GM19035 (cell line): Measurements from ENCODE around the gene SLAMF9.

Experiments used
- ATAC-seq: cut with Tn5 transposase; IDR thresholded peaks from one replicate; pipeline ENCODE4 v1.9.1; 2021; ENCODE audit not compliant: unreplicated experiment

The SLAMF9 gene

DNA sequence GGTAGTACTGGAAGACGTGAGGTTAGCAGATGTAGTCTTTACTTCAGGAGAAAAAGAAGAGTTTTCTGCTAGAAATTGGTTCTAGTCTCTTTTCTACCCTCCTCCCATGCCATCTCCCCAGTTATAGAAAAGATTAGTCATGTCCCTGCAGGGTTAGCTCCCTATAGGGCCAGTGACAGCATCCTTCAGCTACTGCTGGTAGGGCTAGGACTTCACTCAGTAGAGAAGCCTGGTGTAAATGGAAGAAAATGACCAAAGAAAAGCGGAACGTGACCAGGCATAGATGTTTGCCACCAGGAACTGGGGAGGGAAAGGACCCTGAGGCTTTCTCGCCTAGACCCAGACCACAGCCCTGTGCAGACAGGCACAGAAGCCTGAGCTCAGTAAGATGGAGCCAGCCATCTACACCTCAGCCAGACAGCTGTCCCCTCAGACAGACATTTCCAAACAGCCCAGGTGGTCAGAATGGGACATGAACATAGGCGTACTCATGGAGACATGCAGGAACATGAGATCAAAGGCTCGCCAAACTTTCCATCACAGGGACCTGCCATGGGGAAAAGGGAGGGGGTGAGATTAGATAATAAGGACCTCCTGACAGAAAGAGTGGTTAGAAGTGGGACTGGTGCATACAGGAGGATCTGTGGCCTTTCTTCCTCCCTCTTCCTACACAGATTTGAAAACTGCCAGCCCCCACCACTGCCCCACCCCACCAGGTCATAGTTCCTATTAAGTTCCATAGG is 23.5 kb upstream of the SLAMF9 start:
- no peak for ATAC-seq

DNA sequence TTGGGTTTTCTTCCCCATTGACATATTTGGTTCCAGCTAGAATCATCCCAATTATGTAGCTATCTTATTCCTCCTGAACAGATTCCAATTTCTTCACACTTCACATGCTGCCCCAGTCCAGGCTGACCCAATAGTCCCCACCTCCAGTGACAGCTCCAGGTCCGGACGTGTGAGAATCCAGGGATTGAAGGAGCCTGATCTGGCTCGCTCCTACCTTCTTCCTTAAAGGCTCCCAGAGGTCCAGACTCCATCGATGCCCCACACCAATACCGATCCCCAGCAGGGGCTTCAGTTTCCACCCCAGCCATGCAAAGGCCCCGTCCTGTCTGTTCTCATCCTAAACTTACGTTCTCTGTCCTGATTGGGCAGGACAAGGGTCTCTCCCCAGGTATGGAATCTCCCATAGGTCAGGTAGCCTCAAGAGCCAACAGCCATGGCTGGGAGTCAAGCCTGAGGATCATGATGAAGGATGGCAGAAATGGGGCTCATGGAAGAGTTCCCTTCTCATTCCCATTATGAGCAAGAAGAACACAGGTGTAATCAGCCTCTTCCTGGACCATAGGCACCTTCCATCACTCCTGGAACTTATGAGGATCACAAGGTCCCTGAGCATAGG is 20.4 kb upstream of the SLAMF9 start:
- ATAC-seq = no peak

DNA sequence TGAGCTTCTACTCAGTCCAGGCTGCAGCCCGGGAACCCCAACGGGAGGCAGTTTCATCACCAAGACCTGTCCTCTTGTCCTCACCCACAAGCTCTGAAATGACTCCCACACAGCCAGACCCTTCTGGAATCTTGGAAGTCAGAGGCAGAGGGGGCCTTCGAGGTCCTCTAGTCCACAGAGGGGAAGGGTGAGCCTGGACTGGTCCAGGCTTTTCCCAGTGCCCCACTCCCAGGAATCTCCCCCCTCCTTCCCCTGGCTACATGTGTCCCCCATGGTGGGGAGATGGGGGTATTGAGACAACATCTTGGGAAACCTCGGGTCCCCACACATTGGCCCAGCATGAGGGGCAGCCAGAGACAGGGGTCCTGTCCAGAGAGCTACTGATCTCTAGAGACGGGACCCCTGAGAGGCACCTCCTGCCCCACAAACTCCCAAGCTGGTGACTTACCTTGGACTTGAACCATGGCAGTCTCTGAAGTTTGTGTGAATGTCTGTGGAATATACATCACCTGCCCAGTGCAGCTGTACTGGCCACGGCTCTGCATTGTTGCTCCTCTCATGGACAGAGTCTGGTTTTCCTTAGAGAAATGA is 19.4 kb upstream of the SLAMF9 start:
- no peak for ATAC-seq

DNA sequence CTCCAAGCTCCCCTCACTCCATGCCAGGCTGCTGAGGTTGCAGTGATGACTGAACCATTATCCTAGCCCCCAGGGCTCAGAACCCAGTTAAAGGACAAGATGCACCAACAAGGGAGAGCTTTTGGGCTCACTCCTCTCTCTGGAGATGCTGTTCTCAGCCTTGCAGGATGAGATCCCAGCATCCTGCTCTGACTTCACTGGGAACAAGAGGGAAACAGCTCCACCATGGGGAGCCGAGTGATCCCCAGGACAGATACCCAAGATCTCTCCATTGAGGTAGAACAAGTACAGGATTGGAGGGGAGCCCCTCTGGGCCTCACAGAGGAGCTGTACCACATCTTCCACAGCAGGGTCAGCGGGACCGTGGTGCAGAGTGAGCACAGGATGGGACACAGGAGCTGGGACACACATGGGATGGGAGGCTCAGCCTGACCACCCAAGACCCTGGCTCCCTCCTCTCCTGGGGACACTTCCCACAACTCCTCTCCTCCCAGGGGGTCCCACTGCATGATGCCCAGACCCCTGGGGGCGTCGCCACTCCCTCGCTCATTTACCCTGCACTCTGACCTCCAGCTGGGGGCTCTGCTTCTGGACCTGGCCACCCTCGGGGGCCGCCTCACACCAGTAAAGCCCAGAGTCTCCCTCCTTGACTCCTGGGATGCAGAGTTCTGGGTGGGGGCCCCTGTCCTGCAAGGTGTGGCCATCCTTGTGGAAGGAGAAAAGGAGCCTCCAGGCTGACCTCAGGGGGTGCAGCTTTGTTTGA is 18.6 kb upstream of the SLAMF9 start:
- no peak for ATAC-seq

DNA sequence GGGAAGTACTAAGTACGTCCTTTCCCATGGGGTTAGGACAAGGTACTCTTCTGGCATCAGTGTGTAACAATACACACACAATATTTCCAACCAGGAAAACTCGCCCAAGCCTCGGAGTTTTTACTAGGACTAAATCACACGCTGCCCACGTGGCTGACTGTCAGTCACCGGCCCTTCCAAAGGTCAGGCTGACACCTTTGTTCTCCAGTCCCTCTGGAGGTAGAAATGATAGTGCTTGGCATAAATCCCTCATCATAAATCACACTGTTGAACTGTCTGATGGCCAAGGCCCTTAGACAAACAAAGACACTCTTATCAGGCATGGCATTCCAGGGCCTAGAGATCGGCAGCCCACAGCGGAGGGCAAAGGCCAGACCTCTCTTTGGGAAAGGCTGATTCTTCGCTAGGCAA is 16.9 kb upstream of the SLAMF9 start:
- no peak for ATAC-seq

DNA sequence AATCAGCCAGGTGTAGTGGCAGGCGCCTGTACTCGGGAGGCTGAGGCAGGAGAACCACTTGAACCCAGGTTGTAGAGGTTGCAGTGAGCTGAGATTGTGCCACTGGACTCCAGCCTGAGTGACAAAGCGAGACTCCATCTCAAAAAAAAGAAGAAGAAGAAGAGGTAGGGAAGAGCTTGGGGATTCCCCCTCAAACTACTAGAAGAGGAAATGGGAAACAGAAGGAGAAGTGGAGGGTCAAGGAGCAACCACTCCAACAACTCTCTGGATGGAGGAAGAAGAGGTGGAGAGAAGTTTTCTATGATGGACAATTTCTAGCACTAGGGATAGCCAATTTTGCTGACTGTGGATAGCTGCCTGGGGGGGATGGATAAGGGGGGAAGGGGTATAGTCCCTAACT is 14.9 kb upstream of the SLAMF9 start:
- no peak for ATAC-seq

DNA sequence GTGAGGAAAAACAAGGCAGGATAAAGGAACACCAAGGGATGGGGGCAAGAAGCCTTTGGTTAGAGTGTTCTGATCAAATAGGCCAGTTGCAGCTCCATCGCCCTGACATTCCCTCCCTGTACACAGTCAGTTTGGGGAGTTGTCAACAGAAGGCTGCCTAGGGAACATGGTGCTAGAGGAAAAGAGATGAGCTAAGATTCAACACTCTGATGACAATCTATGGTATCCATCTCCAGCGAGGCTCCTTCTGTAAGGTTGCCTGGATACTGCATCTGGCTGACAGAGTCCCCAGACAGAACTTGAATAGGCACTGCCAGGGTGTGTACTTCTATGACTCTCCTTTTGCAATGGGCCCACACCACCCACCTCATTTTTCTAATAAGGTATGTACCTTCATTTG is 11.2 kb upstream of the SLAMF9 start:
- no peak for ATAC-seq

DNA sequence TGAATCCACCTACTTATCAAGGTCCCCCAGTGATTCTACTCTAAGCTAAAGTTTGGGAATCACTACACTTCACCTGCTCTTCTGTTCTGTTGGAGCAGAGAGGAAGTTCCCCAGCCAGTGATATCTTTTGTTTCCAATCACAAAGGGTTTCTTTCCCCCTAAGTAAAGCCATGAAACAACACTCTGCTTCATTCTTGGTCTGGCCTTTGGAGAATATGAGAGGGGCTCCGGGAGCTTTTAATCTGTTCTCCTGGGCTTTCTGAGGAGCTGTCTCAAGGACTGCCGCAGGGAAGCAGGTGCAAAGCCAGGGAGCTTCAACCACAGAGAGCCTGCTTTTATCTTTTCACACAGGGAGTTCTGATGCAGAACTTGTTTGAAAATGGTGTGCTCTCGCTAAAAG is 10.1 kb upstream of the SLAMF9 start:
- ATAC-seq = no peak

DNA sequence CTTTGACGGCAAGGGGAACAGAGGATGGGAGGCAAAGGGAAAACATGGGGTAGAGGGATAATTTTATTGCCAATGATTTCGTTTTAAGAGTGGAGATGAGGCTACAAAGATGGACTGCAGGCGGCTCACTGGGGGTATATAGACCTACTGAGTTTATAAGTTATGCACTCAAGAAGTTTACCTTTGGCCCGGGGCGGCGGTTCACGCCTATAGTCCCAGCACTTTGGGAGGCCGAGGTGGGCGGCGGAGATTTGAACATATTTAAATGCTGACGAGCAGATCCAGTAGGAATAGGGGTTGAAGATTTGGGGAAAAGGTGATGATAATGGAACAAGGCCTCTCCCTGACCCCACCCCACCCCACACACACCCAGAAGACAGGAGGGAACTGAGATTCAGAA is 8.1 kb upstream of the SLAMF9 start:
- no peak for ATAC-seq

DNA sequence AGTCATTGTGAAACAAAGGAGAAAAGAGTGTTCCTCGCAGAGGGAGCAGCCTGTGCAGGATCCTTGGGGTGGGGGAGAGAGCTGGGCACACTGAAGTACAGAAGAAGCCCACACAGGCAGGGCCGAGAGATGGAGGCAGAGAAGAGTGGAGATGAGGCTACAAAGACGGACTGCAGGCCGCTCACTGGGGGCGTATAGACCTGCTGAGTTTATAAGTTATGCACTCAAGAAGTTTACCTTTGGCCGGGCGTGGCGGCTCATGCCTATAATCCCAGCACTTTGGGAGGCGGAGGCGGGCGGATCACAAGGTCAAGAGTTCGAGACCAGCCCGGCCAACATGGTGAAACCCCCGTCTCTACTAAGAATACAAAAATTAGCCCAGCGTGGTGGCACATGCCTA is 7.6 kb upstream of the SLAMF9 start:
- ATAC-seq = no peak

DNA sequence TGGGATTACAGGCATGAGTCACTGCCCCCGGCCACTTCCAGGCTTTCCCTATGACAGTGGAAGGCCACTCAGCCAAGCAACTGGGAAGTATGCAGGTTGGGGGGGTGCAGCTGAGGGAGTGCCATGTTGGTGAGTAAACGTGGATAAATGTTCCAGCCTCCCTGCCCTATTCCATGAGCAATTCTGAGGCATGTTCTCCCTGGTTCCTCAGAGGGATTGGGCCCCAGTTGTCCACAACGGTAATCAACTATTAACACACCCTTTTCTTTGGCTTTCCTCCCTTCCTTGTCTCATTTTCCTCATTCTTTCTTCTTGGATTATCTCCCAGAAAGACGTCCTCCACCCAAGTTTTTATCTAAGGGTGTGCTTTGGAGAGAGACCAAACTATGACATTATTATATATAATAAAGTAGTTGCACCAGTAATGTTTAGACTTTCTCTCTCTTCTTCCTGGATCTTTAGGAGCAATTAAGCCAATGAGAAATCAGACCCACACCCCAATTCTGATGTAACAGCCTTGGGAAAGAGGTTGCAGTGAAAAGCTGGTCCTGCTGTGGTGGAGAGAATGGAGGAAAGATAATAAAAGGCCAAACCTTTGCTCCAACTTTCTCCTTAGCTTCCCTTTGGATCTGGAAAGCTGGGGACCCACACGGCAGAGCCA is 6.8 kb upstream of the SLAMF9 start:
- no peak for ATAC-seq

DNA sequence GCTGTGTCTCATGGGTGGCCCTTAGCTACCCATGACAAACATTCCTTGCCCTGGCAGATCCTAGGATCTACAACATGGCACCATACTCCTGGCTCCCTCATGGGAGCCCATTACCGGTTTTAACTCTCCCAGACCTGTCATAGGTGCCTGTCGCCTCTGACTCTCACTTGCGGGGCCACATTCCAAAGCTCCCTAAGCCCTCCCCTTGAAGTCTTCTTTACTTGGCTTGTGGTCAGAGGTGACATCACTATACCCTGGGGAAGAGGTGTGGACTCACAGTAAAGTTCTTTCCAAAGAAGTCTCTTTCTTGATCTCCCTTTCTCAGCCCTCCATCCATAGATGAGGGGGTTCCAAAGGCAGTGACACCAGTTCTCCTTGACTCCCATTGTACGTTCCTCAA is 5.4 kb upstream of the SLAMF9 start:
- peak; percentile 9 for ATAC-seq

DNA sequence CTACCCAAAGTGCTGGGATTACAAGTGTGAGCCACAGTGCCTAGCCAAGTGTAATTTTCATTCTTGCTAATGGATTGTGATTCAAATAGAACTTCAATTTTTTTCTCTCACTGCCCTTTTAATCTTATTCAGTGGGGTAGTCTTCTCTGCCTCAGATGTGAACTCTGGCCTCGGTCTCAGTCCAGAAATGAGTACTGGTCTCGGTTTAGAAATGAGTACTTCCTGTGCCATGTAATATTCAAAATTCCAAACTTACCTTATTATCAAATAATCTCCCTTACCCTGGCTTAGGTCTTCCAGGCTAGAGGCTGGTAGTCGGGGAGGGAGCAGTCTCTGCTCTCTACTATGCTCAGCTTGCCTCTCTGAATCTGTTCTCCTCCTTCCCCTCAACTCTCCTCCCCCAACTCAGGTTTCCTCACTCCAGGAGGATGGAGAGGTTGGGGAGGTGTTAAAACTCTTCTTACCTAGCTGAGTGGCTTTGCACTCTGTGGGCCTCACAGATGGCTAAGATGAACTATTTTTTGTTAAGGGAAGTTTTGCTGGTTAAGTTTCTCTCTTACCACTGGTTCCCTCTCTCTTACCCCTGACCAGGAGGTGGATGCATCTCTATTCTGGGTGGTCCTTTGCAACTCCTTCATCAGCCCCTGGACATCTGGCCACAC is 4.8 kb upstream of the SLAMF9 start:
- ATAC-seq = peak; percentile 59

DNA sequence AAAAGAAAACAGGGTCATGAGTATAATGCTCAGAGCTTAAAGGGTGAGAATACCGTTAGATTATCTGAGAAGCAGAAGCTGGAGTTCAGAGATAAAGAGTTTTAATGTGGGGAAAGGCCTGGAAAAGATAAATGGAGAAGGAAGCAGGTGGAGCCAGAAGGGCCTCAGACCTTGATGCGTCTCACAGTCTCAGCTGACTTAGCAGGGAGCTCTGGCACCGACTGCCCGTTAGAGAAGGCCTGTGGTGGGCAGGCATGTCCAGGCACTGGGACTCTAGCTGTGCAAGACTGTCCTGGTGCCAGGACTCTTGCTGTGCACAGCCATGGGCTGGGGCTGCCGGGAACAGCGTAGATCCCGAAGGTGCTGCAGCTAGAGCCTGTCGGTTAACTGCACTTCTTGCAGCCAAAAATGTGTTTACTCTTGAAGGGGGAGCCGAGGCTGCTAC is 3.8 kb upstream of the SLAMF9 start:
- no peak for ATAC-seq

DNA sequence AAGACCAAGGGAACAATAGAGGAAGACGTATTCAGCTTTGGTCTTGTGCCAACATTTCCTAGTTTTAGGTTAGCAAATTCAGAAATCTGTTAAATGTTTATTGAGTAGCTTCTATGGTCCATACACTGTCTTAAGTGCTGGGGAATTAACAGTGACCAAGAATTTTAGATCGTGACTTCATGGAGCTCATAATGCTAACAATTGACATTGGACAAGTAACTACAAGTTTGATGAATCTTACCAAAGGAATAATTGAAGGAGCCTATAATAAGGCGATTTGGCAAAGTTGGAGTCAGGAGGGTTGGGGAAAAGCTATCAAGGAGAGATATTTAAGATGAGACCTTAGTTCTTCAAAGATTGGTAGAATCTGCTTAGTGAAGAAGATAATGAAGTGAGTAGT is 1.4 kb upstream of the SLAMF9 start:
- no peak for ATAC-seq

DNA sequence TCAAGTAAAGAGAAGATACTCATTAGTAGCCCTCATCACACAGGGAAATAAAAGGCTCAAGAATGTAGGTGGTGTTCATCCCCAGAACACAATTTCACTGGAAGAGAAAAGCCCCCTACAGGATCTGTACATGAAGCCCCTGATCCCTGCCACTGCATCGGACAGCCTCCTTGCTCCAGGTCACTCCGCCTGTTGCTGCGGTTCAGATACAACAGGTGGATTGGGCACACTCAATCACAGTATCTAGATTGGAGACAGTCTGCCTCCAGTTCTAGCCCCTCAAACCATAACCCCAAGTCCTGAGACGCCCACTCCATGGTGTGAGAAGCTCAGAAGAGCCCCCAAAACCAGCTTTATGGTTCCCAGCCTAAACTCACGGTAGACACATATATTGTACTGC is 1.1 kb downstream of the SLAMF9 start:
- no peak for ATAC-seq

DNA sequence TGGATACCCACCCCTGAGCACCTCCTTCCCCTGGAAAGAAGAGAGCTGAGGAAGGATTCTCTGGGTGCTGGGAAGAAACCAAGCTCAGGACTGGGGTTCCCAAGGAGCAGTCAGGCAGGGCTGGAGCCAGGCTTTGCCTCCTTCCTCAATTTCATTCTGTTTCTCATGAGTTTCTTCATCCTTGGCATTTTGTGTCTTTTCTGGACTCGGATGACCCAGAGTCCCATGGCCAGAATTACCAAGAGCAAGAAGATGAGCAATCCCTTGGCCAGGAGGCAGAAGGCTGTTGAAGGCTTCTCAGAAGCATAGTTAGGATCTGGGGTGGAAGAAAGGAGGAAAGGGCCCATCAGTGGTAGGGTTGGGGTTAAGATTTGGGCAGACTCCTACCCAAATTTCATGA is 2.5 kb downstream of the SLAMF9 start:
- no peak for ATAC-seq

DNA sequence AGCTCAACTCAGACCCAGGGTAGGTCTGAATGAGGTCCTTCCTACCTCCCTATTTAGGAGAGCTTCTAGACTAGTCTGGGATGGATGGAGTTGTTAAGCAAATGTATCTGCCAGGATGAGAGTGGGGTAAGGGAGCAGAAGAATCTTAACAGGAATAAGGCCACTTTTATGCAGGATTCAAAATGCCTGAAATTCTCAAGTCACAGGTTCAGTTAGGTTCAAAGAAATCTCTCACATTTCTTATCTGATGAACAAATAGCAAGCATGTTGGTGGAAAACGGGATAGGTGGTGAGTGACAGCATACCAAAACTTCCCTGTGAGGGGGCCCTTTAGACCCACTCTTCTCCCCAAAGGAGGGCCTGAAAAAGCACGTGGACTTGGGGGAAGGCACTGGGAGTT is 3.0 kb downstream of the SLAMF9 start:
- no peak for ATAC-seq

DNA sequence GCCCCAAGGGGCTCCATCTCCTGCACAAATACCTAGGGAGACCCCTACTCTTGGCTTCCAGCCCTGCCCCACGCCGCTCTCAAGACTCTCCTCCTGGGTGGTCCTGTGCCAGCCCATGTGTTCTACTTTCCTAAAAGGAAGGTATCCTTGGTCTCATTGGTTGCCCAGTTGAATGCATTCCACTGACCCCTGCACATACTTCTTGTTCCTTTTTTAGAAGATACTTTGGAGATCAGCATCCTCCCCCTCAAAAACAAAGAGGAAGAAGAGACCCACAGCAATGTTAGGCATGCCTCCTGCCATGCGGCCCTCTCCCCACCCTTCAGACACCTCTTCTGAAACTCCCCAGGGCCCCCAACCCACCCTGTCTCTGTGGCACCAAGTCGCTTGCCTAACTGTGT is 4.1 kb downstream of the SLAMF9 start:
- no peak for ATAC-seq

DNA sequence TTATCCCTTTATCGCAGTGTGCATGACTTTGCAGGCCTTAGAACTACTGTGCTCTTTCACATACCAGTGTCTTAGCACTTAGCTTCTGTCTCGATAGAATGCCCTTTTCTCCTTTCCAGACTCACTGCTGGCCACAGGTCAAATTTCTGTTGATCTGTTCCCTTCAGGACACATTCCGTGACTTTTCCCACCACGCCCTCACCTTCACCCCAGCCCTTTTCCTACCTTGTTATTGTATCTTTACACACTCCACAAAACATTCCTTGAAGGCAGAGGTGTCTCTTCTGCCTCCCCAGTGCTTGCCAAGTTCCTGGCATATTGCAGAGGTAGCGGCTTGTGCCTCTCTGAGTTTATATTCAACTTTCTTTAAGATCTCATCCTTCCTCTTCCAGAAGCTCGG is 4.9 kb downstream of the SLAMF9 start:
- ATAC-seq = no peak

DNA sequence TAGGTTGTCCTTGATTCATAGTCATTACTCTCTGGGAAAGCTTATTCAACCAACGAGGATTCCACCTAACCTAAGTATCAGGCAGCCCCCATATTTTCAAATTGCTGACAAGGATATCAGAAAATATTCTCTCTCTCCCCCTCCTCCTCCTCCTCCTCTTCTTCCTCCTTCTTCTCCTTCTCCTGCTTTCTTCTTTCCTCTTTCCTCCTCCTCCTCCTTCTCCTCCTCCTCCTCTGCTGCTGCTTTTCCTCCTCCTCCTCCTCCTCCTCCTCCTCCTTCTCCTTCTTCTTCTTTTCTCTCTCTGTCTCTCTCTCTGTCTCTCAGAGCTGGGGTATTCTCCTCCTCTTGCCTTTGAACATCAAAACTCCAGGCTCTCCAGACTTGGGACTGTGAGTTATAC is 6.1 kb downstream of the SLAMF9 start:
- ATAC-seq = no peak
